A549 (cell line): Measurements from ENCODE around the gene PLCD1. TPM values are rescaled to one million over a fixed set of nuclear protein-coding genes. Genes with fewer than 3 reads are reported as not detected.
A peak's percentile ranks its signal among the peaks of the same experiment; 100 is the strongest.

ENCODE experiments used
- ATAC-seq, 2 experiments: fragments of 200-7000 bp in 1 of 2; fragments of >200 bp in 1 of 2; cut with Nextera tagmentation in 1 of 2; cut with Tn5 transposase in 1 of 2; 3 replicates each; pipeline versions ENCODE4 v1.8.0 to v1.9.1; 2018 to 2020; ENCODE audit warnings: mild to moderate bottlenecking in 1 of 2, moderate library complexity in 1 of 2
- CTCF ChIA-PET: fragments of 300-600 bp; sonication (Branson Sonifier 250); formaldehyde crosslinking; extraction: SDS; loops from one replicate; lab custom pipeline; 2021; ENCODE audit warnings: antibody characterized with exemption, inconsistent platforms; lab: Yijun Ruan, JAX
- POLR2A ChIA-PET: fragments of 350-600 bp; formaldehyde crosslinking; extraction: SDS; loops from one replicate; lab custom pipeline; 2021; ENCODE audit warnings: antibody characterized with exemption, inconsistent platforms; lab: Yijun Ruan, JAX
- DNase-seq, 2 experiments: peaks; one replicate each; pipeline versions ENCODE4 v3.0.0 to v3.0.0-alpha.2; 2011 to 2016; ENCODE audit warnings: low read depth in 1 of 2, low spot score in 1 of 2
- FAIRE-seq: peaks from 2 replicates; lab custom pipeline; 2011; peaks lifted over from hg19 to GRCh38; lab: Jason Lieb, UNC
- H3K27ac ChIP-seq, 2 experiments: fragments of >200 bp; sonication (Bioruptor Twin); formaldehyde crosslinking; 3 replicates each; pipeline ENCODE4 v1.5.1; 2016 to 2017
- H3K4me1 ChIP-seq: fragments of >200 bp; sonication (Bioruptor Twin); formaldehyde crosslinking; 3 replicates; pipeline ENCODE4 v1.6.1; 2016
- H3K4me2 ChIP-seq: fragments of >200 bp; sonication (Bioruptor Twin); formaldehyde crosslinking; 3 replicates; pipeline ENCODE4 v1.6.1; 2016
- H3K4me3 ChIP-seq: fragments of >200 bp; sonication (Bioruptor Twin); formaldehyde crosslinking; 3 replicates; pipeline ENCODE4 v1.5.1; 2016
- H3K9me3 ChIP-seq: fragments of >200 bp; sonication (Bioruptor Twin); formaldehyde crosslinking; 3 replicates; pipeline ENCODE4 v1.6.1; 2016
- CBX2 ChIP-seq: fragments of 200-600 bp; sonication (generic); IDR thresholded peaks from 2 replicates; pipeline ENCODE4 v1.6.1; 2016; ENCODE audit warnings: low read depth, mild to moderate bottlenecking, borderline replicate concordance
- EP300 ChIP-seq, 2 experiments: fragments of >200 bp; sonication (Bioruptor Twin); formaldehyde crosslinking; IDR thresholded peaks; 2 replicates in 1 of 2; 3 replicates in 1 of 2; pipeline ENCODE4 v1.6.1; 2016 to 2017
- HEYL ChIP-seq: fragments of 250-450 bp; sonication (Bioruptor Pico); IDR thresholded peaks from 2 replicates; pipeline ENCODE4 v1.8.0; 2021; ENCODE audit warnings: mild to moderate bottlenecking, moderate library complexity
- HOXB5 ChIP-seq: fragments of 250-450 bp; sonication (Bioruptor Pico); IDR thresholded peaks from 2 replicates; pipeline ENCODE4 v1.5.0; 2020; ENCODE audit warnings: mild to moderate bottlenecking, moderate library complexity
- NPAS2 ChIP-seq: fragments of 250-450 bp; sonication (Bioruptor Pico); IDR thresholded peaks from 2 replicates; pipeline ENCODE4 v1.8.0; 2022; ENCODE audit warnings: mild to moderate bottlenecking, moderate library complexity, borderline replicate concordance
- PHF8 ChIP-seq: fragments of 200-600 bp; sonication (generic); IDR thresholded peaks from 2 replicates; pipeline ENCODE4 v1.6.1; 2016; ENCODE audit warnings: low read depth, mild to moderate bottlenecking, antibody characterized with exemption, moderate library complexity, borderline replicate concordance
- RFX5 ChIP-seq: fragments of 450-650 bp; IDR thresholded peaks from 2 replicates; pipeline ENCODE4 v1.7.1; 2014; ENCODE audit warnings: antibody characterized with exemption, mild to moderate bottlenecking, moderate library complexity
- RNF2 ChIP-seq: fragments of 200-600 bp; sonication (generic); IDR thresholded peaks from 2 replicates; pipeline ENCODE4 v1.6.1; 2016; ENCODE audit warnings: low read depth, mild to moderate bottlenecking, antibody characterized with exemption, moderate library complexity, borderline replicate concordance
- WGBS: methylation state at CpG from one replicate; pipeline ENCODE4 v1.1.6; 2017; ENCODE audit errors: missing lambda C conversion rate; 5-methylcytosine and 5-hydroxymethylcytosine counted together
- polyA plus RNA-seq, 4 experiments: library from polyadenylated mRNA; depleted of rRNA in 3 of 4; stranded (reverse); fragments of >200 nt; fragmentation: RNase III in 1 of 4; extraction: RNeasy Plus Mini Kit Qiagen cat#74134 plus additional on column Dnase treatment in 1 of 4; gene quantifications; 2 replicates in 3 of 4; 3 replicates in 1 of 4; pipeline ENCODE4 v1.2.3, GENCODE V29; 2011 to 2017
- small RNA-seq, 6 experiments: library from RNA; depleted of rRNA; stranded (forward); fragments of <200 nt; gene quantifications; one replicate each; pipeline ENCODE3, GENCODE V24; 2012

Gene PLCD1
- polyA plus RNA-seq, 2 of the 4 experiments (the other 2 are of a cell fraction) = 3.9 to 4.8 TPM

DNA sequence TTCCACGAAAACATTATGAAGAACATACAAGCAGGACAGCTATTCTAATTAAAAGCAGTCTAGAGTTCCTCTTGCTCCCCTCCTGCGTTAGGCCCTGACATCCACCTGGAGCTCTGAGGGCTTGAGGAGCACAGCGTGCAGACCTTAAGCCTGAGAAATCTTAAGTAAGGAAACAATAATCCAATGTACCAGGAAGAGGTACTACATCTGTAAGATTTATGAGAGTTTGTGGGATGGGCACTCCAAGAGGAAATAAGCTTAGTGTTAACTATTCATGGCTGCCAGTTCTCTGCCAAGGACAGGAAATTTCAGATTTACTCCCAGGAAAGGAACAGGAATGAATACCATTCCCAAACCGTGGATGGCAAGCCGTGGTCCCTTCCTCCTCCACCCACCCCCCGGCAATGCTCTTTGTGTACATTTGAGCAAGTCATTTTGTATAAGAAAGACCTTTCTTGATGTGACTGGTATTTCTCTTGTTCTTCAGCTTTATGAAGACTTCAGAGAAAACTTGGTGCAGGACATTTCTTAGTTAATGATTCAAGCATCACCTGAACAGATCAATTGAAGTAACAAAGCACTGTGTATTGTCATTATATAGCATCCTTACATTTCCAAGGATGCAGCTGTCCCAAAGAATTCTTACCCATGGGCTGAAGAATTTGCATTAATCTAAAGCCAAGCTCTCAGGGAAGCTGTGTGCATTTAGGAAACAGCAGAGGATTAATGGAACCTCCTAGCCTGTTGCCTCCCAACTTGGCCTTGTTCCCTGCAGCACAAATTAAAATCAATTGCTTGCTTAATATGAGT is 67.6 kb downstream of the PLCD1 start:
- ChIA-PET POLR2A (no interaction called here), CTCF (interaction anchor here (0.7 to 2.9 kb wide), 4 partner anchors 13 to 43 kb away, joined by 3 to 11 read pairs (median 8); no protein-coding TSS in a partner anchor)
- DNase-seq = no peak
- peak in 1 of 2 experiments; percentile 24; a peak in 2 of 6 replicates for ATAC-seq
- Histone ChIP-seq H3K9me3 (no peaks in the 10 kb centered on the region), H3K4me3 (no peak overlapping the region), H3K27ac (peak overlapping the region in 1 of 2 experiments; percentile 7; a peak in 1 of 6 replicates), H3K4me2 (no peak overlapping the region), H3K4me1 (peaks cover 42% of the 10 kb centered on the region)
- no peak for FAIRE-seq
- TF ChIP-seq NPAS2 (CRISPR knock-in tag) = no peak
- WGBS = 71% methylated on average over 6 of the region's 6 CpGs

DNA sequence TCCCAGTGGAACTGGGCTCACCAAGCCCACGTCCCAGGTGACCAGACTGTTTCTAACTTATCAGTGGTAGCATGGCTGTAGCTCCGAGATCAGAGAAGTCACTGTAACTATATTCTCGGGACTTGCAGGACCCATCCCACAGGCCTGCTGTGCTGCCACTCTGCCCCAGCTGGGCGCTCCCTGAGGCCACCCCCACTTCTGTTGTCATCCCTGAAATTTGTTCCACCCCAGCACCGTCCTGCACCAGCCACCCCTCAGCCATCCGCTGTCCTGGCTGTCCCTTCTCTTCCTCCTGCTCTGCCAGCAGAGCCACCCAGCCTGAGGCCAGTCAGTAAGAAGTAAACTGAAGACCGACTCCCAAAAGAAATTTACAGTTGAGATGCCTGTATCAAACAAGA is 71.9 kb downstream of the PLCD1 start:
- POLR2A ChIA-PET = no interaction called here
- Histone ChIP-seq H3K9me3 (no peaks in the 10 kb centered on the region), H3K4me2 (no peak overlapping the region), H3K27ac (no peak overlapping the region), H3K4me3 (no peak overlapping the region), H3K4me1 (peaks cover 10% of the 10 kb centered on the region; the same call in 2 of the 3 replicates)
- ATAC-seq (no peak), FAIRE-seq (no peak), DNase-seq (no peak)
- TF ChIP-seq HEYL (CRISPR knock-in tag) = no peak
- TF ChIP-seq CBX2 = no peak
- TF ChIP-seq PHF8 = no peak
- no peak for TF ChIP-seq RFX5
- no peak for TF ChIP-seq HOXB5 (CRISPR knock-in tag)
- no peak for TF ChIP-seq EP300 (IDR thresholded peaks at IDR 0.05)
- TF ChIP-seq RNF2 = no peak
- 82% methylated on average over 7 of the region's 7 CpGs for WGBS
- CTCF ChIA-PET = interaction anchor here (1.6 to 8.5 kb wide), 3 partner anchors 8 to 17 kb away, joined by 4 to 74 read pairs (median 14); no protein-coding TSS in a partner anchor

Small RNAs within 50 kb of the gene (small RNA-seq; reads per million reads assigned to genes)
- gene MIR26A1 (2.1 to 29,123 (median 62.3) reads per million in 6 experiments), gene RF00019 (0 reads per million in 6 experiments)

Other genes with a start within 250 kb of the PLCD1 start
- gene CTDSPL, start 167.8 kb downstream of the PLCD1 start, polyA plus RNA-seq (2011; rRNA removed) = 31.3 and 35.1 TPM in 2 replicates
- gene CTDSPL, start 167.8 kb downstream of the PLCD1 start, polyA plus RNA-seq (2017; fragmentation: RNase III; extraction: RNeasy Plus Mini Kit Qiagen cat#74134 plus additional on column Dnase treatment) = 9.9 to 10.6 TPM (median 9.9 TPM) in 3 replicates
- gene VILL, start 38.9 kb downstream of the PLCD1 start, polyA plus RNA-seq (2011; rRNA removed) = 0.22 and 0.49 TPM in 2 replicates
- gene VILL, start 38.9 kb downstream of the PLCD1 start, polyA plus RNA-seq (2017; fragmentation: RNase III; extraction: RNeasy Plus Mini Kit Qiagen cat#74134 plus additional on column Dnase treatment) = 0.04 to 0.08 TPM (median 0.05 TPM) in 3 replicates
- gene DLEC1, start 9.6 kb upstream of the PLCD1 start, polyA plus RNA-seq (2011; rRNA removed) = 0.10 and 0.13 TPM in 2 replicates
- 0.03 to 0.07 TPM in 2 of 3 replicates, not detected in the other for gene DLEC1, start 9.6 kb upstream of the PLCD1 start, polyA plus RNA-seq (2017; fragmentation: RNase III; extraction: RNeasy Plus Mini Kit Qiagen cat#74134 plus additional on column Dnase treatment)
- gene ACAA1, start 107.5 kb upstream of the PLCD1 start, polyA plus RNA-seq (2011; rRNA removed) = 34.8 and 36.8 TPM in 2 replicates
- 52.3 to 54.9 TPM (median 53.2 TPM) in 3 replicates for gene ACAA1, start 107.5 kb upstream of the PLCD1 start, polyA plus RNA-seq (2017; fragmentation: RNase III; extraction: RNeasy Plus Mini Kit Qiagen cat#74134 plus additional on column Dnase treatment)
- gene MYD88, start 109.0 kb upstream of the PLCD1 start, polyA plus RNA-seq (2011; rRNA removed) = 16.8 and 34.1 TPM in 2 replicates
- gene MYD88, start 109.0 kb upstream of the PLCD1 start, polyA plus RNA-seq (2017; fragmentation: RNase III; extraction: RNeasy Plus Mini Kit Qiagen cat#74134 plus additional on column Dnase treatment) = 20.8 to 24.7 TPM (median 22.3 TPM) in 3 replicates
- gene OXSR1, start 135.9 kb upstream of the PLCD1 start, polyA plus RNA-seq (2011; rRNA removed) = 40.1 and 44.0 TPM in 2 replicates
- gene OXSR1, start 135.9 kb upstream of the PLCD1 start, polyA plus RNA-seq (2017; fragmentation: RNase III; extraction: RNeasy Plus Mini Kit Qiagen cat#74134 plus additional on column Dnase treatment) = 28.0 to 30.2 TPM (median 28.8 TPM) in 3 replicates
- gene SLC22A13, start 236.2 kb upstream of the PLCD1 start, polyA plus RNA-seq (2011; rRNA removed) = 0.21 TPM in 1 of 2 replicates, not detected in the other
- 0.08 to 0.16 TPM (median 0.13 TPM) in 3 replicates for gene SLC22A13, start 236.2 kb upstream of the PLCD1 start, polyA plus RNA-seq (2017; fragmentation: RNase III; extraction: RNeasy Plus Mini Kit Qiagen cat#74134 plus additional on column Dnase treatment)